ENCODE measurements around the gene ZNF780A.
A peak's percentile ranks its signal among the peaks of the same experiment; 100 is the strongest.
"Not testable (repeated sequence)": the region's sequence is repeated elsewhere in the genome, so short reads cannot be mapped to it uniquely, and the experiment has no call there.

ZNF780A gene

DNA sequence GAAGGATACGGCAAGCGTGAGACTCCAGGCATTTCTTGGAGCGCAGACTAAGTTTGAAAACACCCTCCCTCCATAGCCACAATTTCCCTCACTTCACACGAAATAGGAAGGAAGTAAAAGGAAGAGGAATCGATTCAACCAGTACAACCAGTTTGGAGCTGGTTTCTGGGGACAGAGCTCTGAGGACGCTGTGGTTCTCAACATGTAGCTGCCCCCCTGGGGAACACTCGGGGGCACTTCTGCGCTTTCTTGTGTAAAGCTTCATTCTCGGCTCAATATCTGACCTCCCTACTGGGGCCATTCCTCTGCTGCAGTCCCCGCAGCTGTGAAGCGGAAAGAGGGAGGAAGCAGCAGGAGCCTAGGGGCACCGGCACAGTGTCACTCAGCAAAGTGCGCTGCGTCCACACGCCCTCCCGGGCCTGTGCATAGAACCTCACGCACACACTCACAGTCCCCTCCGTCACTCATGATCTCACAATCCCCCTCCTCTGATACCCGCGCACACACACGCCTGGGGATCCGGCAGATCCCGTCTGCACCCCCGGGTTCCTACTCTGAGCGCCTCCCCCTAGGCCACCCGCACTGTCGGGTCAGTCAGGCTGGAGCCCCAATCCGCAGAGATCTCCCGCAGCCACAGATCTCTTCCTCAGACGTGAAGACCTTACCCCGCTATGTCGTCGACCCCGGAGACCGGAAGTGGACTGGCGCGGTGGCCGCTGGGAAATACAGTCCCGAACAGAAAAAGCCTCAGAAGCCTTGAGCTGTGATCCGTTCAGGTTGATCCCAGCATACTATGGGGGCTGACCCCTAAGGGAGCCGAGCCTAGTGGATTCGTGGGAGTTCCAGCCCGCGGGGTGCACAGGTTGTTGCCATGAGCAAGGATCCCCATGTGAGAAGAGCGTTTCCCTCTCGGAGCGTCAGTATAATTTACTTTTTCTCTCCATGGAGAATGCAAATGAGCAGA, at the start of gene ZNF780A:
ZNF780A (minus strand) TSS at position 703 of the 964 bp plus-strand sequence. CDS start 6,190 bp downstream, outside the sequence.
- DNase-seq: peak; percentile 39

DNA sequence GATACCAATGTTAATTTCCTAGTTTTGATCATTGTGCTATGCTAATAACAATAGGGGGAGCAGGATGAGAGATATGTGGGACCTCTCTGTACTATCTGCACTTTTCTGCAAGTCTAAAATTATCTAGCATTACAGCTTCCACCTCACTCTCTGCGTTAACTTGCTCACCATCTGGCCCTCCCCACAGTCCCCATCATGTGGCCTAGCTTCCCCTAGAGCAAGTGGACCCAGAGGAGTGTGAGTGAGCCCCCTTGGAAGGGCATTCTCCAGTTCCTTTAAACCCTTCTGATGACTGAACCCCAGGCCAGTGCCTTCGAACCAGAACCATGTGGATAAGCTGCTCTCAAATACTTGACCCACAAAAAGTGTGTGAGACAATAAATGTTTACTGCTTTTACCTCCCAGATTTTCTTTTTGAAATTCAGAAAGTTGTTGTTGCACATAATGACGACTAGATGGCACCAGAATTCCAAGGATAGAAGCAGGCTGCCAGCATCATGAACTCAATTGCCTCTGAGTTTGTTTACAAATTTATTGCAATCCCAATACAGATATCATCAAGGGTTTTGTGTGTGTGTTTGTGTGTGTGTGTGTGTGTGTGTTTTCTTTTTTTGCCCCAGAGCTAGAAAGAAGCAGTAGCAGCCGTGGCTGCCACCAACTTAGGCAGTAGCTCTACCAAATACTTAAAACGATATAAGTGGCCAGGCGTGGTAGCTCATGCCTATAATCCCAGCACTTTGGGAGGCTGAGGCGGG, 49.0 kb upstream of the ZNF780A start:
- DNase-seq: peak; percentile 45

GRCh38 chr19:40136818-40137217, 46.1 kb upstream of the ZNF780A start:
- DNase-seq: no peak

GRCh38 chr19:40134866-40135265, 44.1 kb upstream of the ZNF780A start:
- no peak for DNase-seq

DNA sequence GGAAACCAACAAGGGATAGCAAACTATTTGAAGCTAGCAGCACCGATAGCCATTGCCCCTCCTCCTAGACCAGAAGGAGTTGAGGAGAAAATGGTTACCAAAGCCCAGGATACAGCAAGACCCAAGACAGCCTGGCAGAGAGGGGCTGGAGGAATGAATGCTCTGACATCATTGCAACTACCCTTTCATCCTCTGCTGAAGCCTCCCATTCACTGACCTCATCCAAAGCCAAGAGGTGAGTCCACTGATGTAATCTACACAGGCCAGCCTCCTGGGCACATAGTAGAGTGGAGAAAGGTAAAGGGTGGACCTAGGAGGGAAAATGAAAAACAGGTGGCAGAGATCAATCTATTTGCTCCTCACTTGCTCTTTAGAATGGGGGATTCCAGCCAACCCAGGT, 42.7 kb upstream of the ZNF780A start:
- no peak for DNase-seq

GRCh38 chr19:40130013-40130412, 39.3 kb upstream of the ZNF780A start:
- DNase-seq: no peak

DNA sequence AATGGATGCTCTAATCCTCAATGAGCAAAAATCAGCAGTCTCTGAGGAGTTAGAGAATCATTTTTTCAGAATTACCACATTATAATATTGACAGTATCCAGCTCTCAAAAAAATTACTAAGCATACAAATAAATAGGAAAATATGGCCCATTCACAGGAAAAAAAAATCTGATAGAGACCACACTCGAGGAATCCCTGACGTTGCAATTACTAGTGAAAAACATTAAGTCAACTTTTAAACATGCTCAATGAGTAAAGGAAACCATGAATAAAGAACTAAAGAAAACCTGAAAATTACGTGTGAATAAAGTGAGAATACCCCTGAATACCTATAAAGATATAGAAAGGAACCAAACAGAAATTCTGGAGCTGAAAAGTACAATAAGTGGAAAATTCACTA, 38.7 kb upstream of the ZNF780A start:
- no peak for DNase-seq

DNA sequence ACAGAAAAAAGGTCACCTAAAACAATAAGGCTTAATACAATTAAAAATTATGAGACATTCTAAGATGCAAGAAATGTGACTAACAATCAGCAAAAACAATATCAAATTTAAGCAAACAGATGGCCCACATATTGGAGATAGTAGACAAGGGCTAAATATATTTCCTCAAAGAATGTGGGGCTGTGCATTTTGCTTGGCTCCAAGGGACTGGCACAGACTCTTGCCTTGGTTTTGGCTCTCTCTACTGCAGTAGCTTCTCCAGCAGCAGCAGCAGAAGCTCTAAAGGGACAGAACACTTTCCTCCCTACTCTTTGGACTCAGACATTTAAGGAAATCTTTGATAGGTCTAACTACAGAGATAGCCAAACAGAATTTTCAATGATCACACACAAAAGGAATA, 38.2 kb upstream of the ZNF780A start:
- no peak for DNase-seq

- no peak for DNase-seq
Measured at GRCh38 chr19:40119380-40119779, 28.6 kb upstream of the ZNF780A start.

GRCh38 chr19:40118638-40119037, 27.9 kb upstream of the ZNF780A start:
- not testable (repeated sequence) for DNase-seq

DNA sequence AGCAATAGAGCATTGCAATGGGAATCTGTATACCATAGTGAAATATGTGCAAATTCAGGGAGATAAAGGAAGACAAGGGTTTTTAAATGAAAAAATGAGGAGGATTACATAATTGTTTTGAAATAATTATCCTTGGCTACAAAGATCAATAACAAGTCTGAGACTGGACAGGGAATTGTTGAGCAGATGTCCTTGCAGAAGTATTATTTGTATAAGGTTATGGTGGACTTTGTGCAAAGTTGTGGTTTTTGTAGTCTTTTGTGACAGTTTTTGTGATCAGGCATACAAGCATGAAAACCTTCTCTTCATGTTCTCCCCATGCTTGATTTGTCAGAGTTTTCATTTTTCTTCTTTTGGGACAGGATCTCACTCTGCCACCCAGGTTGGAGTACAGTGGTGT, 25.3 kb upstream of the ZNF780A start:
- no peak for DNase-seq

GRCh38 chr19:40114119-40114518, 23.4 kb upstream of the ZNF780A start:
- not testable (repeated sequence) for DNase-seq

- DNase-seq: not testable (repeated sequence)
Measured at GRCh38 chr19:40112271-40112670, 21.5 kb upstream of the ZNF780A start.

DNA sequence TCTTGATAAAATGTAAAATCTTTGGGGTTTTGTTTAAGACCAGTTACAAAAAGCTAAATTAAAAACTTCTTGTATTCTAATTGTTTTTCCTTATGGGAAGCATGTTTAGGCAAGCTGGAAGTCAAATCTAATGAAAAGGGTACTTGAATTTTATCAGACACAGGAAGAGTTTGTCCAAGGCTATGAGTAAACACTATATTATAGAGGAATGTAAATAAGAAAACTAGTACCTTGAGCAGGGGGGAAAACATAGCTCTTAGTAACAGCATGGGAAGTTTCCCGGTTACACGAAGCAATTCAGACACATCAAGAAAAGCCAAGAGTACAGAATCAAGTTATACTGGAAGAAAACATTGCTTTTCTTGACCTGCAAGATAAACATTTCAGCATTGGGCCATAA, 19.8 kb upstream of the ZNF780A start:
- DNase-seq: no peak

GRCh38 chr19:40104754-40105153, 14.0 kb upstream of the ZNF780A start:
- no peak for DNase-seq

GRCh38 chr19:40103600-40103999, 12.9 kb upstream of the ZNF780A start:
- no peak for DNase-seq

GRCh38 chr19:40101813-40102212, 11.1 kb upstream of the ZNF780A start:
- DNase-seq: no peak

DNA sequence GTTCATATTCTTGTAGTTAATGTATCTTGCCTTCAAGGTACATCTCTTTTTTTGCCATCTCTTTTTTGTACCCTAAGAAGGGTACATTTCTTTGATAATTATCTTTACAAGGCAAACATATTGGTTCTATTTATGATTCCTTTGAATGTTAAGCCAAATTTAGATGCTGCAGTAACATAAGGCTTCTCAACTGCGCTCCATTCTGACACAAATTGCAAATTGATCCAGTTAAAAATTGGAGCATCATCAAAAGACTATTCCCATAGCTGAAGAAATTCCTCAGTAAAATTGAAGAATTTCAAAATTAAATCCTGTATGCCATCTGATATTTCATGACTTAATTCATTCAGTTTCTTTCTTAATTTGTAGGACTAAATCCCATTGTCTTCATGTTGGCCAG, 2.7 kb upstream of the ZNF780A start:
- no peak for DNase-seq

- DNase-seq: no peak
Measured at GRCh38 chr19:40091205-40092129, 724 bp upstream of the ZNF780A start.

DNA sequence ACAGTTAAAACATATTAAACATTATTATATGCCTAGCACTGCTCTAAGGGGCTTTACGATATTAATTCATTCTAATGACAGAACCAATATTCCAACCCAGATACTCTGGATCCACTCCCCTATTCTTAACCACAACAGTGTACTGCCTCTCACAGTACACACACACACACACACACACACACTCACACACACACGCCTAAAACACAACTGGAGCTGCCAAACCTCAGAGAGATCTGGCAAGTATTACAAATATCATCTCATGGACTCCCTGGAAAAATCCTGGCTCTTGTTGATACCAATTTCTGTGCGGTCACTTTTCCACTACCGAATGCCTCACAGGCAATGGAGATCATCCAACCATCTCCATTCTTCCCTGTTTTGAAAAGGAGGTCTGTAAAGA, 1.3 kb downstream of the ZNF780A start:
- no peak for DNase-seq

- DNase-seq: no peak
Measured at GRCh38 chr19:40088299-40089047, 2.3 kb downstream of the ZNF780A start.

DNA sequence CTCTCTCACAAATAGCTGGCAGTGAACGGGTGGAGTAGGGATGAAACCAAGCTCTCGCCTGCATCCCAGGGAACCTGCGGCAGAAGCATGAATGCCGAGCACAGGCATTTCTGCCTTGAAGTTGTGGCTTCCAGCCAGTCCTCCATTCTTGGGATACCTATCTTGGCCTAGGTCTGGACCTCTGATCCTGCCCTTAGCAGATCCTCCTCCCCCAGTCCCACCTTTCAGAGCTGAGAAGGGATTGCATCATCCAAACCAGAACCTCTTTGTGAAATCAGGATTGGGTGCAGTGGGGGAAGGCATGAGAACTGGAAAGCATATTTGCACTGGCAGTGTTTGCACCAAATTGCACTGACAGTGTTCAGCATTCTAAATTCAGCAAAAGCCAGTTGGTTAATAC, 5.8 kb downstream of the ZNF780A start:
- no peak for DNase-seq

All from NCI-H1694 (cell line).